HG03159 (cell line): ENCODE data around the gene TLNRD1.

ENCODE experiments used
- ATAC-seq: cut with Tn5 transposase; IDR thresholded peaks from one replicate; pipeline ENCODE4 v1.9.1; 2021; ENCODE audit warnings: mild to moderate bottlenecking, moderate library complexity; ENCODE audit not compliant: unreplicated experiment

Gene TLNRD1

GRCh38 chr15:81025721-81026370 is 25.1 kb downstream of the TLNRD1 start:
- ATAC-seq: no peak

GRCh38 chr15:81026836-81027599 is 26.3 kb downstream of the TLNRD1 start:
- ATAC-seq: no peak

- ATAC-seq: no peak
Measured at GRCh38 chr15:81029414-81030300, 28.9 kb downstream of the TLNRD1 start.

GRCh38 chr15:81030301-81030750 is 29.6 kb downstream of the TLNRD1 start:
- no peak for ATAC-seq

GRCh38 chr15:81031203-81031602 is 30.5 kb downstream of the TLNRD1 start:
- ATAC-seq: no peak

GRCh38 chr15:81032355-81032754 is 31.6 kb downstream of the TLNRD1 start:
- ATAC-seq: no peak

- ATAC-seq: no peak
Measured at GRCh38 chr15:81032818-81033217, 32.1 kb downstream of the TLNRD1 start.

GRCh38 chr15:81033508-81033907 is 32.8 kb downstream of the TLNRD1 start:
- no peak for ATAC-seq

- no peak for ATAC-seq
Measured at GRCh38 chr15:81037952-81038743, 37.4 kb downstream of the TLNRD1 start.

- ATAC-seq: no peak
Measured at GRCh38 chr15:81038975-81039607, 38.4 kb downstream of the TLNRD1 start.

- no peak for ATAC-seq
Measured at GRCh38 chr15:81040757-81041156, 40.0 kb downstream of the TLNRD1 start.

- no peak for ATAC-seq
Measured at GRCh38 chr15:81043281-81043934, 42.7 kb downstream of the TLNRD1 start.

GRCh38 chr15:81043935-81044575 is 43.3 kb downstream of the TLNRD1 start:
- ATAC-seq: no peak

- no peak for ATAC-seq
Measured at GRCh38 chr15:81046290-81046689, 45.6 kb downstream of the TLNRD1 start.

- ATAC-seq: no peak
Measured at GRCh38 chr15:81047928-81048327, 47.2 kb downstream of the TLNRD1 start.

GRCh38 chr15:81049835-81050234 is 49.1 kb downstream of the TLNRD1 start:
- ATAC-seq: no peak

- ATAC-seq: no peak
Measured at GRCh38 chr15:81050259-81050658, 49.5 kb downstream of the TLNRD1 start.

GRCh38 chr15:81050805-81051204 is 50.1 kb downstream of the TLNRD1 start:
- no peak for ATAC-seq

- ATAC-seq: no peak
Measured at GRCh38 chr15:81052046-81052445, 51.3 kb downstream of the TLNRD1 start.
